GM19240 (cell line): ENCODE measurements around the gene GALNTL6.
"Not testable (repeated sequence)": the region's sequence is repeated elsewhere in the genome, so short reads cannot be mapped to it uniquely, and the experiment has no call there.

Experiments used
- DNase-seq: peaks from one replicate; pipeline ENCODE4 v3.0.0; 2011; ENCODE audit warnings: low spot score; ENCODE audit not compliant: insufficient read length

GALNTL6 gene

DNA sequence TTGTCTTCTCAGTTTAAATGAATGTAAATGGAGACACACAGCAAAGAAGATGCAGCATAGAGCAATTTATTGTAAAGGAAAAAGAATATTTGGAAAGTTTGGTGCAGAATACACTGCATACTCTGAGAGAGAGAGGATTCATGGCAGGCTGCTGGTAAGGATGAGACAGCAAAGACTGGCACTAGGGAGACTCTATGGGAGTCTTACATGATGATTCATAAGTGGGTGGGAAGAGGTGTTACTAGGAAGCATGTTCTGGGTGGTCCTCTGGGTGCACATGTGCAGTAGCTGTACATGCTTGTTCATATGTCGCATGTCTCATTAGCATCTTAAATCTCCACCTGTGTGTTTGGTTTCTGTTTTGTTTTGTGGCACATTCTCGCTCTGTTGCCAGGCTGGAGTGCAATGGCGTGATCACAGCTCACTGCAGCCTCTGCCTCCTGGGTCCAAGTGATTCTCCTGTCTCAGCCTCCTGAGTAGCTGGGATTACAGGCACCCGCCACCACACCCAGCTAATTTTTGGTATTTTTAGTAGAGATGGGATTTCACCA is 1164.4 kb downstream of the GALNTL6 start:
- not testable (repeated sequence) for DNase-seq

DNA sequence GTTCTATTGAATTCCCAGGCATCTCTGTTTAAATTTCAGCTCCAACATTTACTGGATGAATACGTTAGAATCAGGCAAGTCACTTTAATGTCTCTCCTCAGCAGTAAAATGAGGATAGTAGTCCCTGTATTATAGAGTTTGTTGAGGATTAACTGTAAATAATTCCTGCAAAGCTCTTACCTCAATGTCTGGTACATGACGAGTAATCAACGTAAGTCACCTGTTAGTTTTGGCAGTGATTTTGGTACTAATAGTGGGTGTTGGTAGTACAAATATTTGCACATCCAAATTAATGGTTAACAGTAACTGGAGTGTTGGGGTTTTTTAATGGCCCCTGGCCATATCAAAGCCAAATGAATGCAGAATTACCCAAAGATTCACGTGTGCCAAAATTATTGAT is 1165.6 kb downstream of the GALNTL6 start:
- DNase-seq = no peak

DNA sequence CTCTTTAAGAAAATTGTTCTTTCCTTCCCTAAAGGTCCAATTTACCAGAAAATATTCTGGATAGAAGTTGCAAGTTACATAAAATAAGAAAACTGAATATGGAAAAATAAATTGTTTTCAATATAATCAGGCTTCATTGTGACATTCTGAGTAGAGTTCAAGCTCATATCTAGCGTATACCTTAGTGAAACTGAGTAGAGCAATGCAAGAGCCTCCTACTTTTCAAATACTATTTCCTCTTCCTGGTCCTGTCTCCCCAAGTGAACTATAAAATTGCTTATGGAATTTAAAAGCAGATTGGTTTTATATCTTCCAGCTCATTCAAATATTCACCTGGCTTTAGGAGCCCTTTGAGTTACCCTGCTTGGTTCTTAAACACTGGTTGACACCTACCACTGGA is 1166.1 kb downstream of the GALNTL6 start:
- no peak for DNase-seq

DNA sequence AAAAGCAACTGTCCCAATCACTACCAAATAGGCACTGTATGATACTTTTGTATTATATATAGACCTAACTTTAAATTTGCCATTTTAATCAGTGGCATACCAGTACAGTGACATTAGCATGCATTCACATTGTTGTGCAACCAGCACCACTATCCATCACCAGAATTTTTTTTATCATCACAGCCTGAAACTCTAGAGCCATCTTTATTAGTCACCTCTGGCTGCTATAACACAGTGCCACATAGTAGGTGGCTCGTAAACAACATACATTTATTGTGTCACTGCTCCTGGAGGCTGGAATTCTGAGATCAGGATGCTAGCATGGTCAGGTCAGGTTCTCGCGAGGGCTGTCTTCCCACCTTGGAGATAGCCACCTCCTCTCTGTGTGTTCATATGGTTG is 1167.0 kb downstream of the GALNTL6 start:
- DNase-seq = no peak

DNA sequence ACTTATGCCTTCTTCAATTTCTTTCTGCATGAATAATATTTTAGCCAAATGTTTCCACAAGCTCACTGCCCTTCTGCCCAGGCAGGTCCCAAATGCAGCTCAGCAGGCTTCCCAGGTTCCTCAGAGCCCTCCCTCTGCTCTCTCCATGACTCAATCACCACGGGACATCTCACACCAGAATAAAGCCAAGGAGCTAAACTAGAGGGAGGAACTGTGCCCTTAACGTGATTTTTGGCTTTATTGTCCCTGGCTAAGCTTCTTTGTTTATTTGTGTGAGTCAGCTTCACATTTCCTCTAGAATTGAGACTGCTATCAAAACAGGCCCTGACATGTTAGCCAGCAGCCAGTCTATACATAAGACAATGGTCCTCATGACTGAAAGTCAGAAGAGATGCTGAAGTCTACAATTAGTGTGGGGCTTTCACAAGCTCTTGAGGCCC is 1169.0 kb downstream of the GALNTL6 start:
- DNase-seq = no peak

DNA sequence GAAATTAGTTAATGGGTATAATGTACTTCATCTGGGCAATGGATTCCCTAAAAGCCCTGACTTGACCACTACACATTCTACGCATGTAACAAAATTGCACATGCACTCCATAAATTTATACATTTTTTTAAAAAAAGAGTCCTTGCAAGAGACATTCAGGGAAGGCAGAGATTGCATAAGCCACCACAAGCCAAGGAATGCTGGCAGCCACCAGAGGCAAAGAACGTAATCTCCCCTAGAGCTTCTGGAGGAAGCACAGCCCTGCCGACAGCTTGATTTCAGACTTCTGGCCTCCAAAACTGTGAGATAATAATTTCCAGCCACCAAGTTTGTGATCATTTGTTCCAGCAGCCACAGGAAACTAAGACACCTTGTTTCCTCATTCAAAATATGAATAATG is 1169.8 kb downstream of the GALNTL6 start:
- no peak for DNase-seq

DNA sequence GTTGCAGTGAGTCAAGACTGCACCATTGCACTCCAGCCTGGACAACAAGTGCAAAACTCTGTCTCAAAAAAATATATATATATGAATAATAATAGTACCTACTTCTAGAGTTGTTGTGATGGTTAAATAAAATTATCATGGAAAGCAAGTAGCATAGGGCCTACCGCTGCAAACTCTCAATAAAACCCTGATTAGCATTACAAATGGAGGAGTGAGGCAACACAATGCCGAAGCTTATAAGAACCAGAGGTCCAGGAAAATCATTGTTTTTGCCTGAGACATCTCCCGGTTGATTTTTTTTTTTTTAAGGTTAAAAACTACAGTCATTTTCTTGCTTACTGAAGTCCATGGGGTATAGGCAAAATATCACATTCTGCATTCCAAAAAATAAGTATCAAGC is 1170.4 kb downstream of the GALNTL6 start:
- no peak for DNase-seq

DNA sequence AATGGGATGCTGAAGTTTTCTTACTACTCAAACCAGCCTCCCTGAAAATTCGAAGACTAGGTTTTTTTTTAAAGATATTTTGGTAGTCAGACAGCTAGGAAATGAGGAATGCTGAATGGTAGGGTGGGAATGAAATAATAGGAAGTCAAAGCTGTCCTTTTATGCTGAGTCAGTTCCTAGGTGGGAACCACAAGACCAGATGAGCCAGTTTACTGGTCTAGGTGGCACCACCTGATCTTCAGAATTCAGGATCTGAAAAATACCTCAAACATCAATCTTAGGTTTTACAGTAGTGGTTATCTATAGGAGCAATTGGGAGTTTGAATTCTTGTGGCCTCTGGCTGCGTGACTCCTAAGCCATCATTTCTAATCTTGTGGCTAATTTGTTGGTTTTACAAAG is 1172.3 kb downstream of the GALNTL6 start:
- DNase-seq = no peak

DNA sequence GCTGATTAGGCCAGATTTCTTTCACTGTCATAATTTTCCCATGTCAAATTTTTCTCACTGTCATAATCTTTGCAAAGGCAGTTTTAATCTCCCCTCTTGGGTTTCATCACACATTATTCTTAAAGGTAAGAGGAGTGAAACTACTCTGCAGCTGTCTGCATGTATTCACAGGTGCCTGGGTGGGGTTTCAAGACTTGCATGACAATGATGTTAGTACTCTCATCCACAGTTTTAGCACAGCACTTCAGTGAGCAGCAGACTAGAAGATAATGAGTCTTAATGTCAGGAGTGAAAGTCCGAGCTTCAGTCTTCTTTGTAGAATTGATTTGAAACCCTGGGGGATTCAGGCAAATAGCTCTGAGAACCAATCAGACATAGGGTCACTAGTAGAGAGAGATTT is 1172.9 kb downstream of the GALNTL6 start:
- DNase-seq = no peak

DNA sequence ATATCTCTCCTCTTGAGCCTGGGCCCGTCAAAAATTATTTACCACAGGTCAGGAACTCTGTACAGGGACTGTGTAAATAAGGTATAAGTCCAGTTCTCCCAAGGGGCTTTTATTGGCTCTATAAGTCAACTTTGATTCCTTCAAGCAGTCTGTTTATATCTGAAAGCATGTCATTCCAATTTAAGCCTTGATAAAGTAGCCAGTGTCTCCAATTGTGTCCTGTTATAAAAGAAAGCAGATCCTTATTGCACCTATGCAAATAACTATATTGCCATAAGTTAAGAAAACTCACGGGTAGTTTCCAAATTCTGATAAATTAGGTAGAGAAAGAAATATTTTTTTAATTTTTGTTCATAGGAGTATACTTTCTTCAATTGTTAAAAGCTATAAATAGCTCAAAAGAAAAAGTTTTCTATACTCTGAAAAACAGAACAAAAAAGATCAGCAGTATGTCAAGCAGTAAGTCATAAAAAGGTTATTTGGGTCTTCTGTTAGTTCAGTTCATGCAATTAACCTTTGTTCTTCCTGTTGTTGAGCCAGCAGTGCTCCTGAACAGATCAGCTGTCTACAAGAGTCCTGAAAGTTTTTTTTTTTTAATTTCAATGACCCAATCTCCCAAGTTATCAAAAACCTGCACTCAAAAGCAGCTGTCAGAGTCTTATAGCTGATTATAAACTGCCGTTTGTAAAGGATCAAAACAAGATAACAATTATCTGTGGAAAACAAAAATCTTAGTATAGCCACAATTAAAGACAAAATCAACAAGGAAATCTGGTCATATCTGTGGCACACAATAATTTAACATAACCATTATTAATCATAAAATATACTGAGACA is 1177.0 kb downstream of the GALNTL6 start:
- DNase-seq = no peak

DNA sequence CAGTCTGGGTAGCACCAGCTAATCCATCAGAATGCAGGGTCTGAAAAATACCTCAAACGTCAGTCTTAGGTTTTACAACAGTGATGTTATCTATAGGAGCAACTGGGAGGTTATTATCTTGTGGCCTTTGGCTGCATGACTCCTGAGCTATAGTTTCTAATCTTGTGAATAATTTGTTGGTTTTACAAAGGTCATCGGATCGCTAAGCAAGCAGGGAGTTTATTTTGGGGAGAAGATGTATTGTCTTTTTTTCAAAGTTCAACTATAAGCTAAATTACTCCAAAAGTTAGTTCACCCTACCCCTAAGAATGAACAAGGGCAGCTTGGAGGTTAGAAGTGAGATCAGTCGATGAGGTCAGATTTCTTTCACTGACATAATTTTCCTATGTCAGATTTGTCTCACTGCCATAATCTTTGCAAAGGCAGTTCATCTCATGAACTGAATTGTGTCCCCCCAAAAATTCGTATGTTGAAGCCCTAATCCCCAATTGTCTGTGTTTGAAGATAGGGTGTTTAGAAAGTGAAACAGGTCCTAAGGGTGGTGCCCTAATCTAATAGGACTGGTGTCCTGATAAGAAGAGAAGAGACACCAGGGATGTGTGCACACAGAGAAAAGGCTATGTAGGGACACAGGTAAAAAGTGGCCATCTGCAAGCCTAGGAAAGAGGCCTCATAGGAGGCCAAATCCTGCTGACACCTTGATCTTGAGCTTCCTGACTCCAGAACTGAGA is 1179.6 kb downstream of the GALNTL6 start:
- no peak for DNase-seq

DNA sequence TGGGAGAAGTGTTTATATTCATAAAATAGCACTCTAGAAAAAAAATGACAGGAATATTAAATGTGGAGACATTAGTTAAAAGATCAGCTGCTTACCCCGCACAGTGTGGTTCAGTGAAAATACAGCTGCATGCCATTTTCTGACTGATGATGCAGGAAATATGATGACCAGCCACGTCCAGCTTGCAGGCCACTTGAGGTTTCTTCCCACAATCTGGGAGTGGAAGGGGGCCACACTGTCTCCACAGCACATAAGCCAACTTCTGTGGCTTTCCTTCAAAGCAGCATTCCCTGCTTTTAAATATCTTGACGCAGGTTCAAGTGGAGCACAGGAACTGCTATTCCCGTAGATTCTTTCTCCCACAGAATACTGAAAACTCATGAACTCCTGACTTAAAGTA is 1182.0 kb downstream of the GALNTL6 start:
- DNase-seq = no peak

DNA sequence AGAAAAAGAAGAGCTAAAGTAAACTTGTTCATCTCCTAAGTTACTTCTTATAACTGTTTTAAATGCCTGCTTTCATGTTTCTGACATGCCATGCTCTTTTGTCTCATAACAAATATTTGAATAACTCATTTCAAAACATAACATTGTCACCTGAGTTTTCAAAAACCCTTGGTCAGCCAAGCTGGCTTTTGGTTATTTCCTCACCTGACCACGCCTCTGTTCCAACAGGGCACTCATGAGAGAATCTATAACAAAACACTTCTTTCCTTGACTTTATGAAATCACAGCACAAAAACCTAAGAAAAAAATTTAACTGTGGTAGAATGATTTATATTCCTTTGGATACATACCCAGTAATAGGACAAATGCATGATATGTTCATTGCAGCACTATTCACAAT is 1182.5 kb downstream of the GALNTL6 start:
- no peak for DNase-seq

DNA sequence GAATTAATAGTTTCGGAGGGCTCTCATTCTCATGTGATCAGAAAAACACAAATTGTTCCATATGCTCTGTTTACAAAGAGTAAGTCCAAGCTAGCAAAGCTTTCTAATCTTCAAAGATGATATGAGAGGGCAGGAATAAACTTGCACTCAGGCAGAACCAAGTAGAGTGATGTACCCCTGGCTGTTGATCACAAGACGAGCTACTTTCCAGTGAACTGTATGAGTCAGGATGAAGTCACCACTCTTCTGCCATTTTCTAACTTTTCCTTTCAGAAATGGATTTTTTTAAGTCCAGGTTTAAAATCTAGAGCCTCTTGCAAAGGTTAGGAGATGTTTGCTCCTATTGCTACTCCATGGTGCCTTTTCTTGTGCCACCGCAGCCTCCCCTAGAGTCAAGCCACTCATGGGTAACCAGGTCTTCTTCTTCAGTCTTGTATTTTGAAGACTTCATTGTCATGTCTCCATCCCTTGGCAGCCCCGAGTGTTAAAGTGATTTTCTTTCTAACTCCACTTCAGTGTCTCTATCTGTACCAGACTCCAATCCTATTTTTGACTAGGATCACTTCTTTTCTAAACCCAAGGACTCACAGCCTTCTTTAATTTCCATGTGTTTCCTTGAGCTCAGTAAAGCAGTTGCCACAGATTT is 1183.5 kb downstream of the GALNTL6 start:
- no peak for DNase-seq

DNA sequence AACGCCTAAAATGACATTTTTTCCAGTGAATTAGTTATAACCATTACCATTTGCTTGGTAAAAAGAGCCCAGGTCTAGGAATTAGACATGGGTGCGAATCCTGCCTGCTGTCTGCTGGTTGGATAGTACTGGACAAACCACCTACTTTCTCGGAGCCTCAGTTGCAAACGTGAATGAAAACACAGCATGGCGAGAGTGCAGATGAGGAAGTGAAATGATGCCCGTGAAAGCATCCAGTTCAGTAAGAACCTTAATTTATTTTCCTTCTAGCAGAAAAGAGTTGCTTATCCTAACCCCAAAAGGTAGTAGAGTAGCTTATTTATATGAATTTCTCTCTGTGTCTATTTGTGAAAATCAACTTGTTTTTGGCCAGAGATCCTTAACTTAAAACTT is 1184.0 kb downstream of the GALNTL6 start:
- no peak for DNase-seq

DNA sequence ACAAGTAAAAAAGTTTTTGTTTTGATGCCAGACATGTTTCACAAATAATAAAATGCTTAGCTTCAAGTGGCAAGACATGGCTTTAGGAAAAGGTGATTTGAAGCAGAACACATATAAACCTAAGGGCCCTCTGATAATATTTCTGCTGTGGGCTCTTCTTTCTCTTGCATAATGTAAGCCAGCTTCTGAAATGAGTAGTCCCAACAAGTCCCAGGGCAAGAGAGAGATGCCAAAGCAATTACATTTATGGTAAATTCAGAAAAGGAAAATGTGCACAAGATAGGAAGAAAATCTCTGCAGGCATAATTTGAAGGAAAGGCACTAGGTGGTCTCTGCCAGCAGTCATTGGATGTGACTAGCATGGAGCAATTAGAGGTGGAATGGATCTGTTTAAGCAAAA is 1184.7 kb downstream of the GALNTL6 start:
- DNase-seq = no peak

DNA sequence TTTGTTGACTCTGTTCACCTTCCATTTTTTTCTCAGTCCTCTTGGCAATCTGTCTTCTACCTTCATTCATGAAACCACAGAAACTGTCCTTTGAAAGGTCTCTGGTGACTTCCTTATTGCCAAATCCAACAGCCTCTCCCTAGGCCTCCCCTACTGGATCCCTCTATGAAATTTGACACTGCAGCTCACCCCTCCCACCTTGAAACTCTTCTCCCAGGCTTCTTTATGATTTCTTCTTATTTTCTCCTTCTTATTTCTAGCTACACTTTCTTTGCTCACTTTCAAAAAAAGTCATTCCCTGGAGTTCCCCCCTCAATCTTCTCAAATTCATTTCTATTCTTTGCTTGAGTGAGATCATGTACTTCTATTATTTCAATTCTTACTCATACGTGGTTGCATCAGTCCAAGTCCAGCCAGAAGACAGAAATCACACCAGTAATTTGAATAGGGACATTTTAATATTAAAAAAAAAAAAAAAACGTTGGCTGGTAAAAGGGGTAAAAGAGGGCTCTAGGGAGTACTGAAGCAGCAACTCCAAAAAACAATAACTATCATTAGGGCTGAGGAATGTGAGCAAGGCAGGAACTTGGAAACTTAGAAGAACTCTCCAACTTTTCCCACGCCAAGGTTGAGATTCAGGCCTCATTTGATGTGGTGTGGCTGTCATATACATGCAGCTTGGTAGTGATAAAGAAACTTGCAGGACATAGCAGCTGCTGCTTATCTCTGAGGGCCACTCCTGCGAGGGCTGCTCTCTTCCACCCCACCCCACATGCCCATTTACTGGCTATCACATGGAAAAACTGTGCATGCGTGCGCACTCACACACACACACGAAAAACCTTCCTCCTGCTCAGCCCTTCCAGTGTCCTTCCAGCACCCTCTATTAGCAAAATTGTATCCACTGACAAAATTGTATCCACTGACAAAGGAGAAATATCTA is 1185.6 kb downstream of the GALNTL6 start:
- DNase-seq = no peak

DNA sequence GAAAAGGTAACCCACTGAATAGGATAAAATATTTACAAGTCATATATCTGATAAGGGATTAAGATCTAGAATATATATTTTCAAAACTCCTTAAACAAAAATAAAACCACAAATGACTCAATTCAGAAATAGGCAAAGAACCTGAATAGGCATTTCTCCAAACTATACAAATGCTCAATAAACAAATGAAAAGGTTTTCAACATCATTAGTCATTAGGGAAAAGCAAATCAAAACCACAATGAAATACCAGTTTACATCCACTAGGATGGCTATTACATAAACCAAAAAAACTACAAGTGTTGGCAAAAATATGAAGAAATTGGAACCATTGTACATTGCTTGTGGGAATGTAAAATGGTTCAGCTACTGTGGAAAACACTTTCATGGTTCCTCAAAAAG is 1188.4 kb downstream of the GALNTL6 start:
- no peak for DNase-seq

DNA sequence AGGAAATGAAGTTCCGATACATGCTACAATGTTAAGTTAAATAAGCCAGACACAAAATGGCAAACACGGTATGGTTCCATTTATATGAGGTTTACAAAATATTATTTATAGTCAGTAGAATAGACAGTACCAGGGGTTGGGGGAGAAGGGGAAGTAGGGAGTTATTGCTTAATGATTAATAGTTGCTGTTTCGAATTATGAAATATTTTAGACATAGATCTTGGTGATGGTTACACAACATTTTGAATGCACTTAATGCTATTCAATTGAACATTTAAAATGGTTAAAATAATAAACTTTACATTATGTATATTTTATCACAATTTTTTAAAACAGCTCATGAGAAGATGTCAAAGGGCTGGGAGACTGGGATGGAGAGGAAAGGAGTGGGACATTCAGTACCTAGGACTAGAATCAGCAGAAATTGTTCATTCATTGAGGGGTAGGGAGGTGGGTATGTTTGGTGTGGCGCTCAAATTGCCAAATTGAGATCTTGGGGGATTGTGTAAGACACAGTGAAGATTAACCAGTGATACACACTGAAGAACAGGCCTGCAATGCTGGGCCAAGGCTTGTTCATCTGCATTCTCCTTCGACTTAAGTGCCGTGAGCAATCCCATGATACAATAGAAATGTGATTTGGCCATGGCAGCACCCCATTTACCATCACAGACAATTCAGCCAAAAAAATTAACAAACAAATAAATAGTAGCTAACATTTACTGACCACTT is 1189.8 kb downstream of the GALNTL6 start:
- DNase-seq = no peak

DNA sequence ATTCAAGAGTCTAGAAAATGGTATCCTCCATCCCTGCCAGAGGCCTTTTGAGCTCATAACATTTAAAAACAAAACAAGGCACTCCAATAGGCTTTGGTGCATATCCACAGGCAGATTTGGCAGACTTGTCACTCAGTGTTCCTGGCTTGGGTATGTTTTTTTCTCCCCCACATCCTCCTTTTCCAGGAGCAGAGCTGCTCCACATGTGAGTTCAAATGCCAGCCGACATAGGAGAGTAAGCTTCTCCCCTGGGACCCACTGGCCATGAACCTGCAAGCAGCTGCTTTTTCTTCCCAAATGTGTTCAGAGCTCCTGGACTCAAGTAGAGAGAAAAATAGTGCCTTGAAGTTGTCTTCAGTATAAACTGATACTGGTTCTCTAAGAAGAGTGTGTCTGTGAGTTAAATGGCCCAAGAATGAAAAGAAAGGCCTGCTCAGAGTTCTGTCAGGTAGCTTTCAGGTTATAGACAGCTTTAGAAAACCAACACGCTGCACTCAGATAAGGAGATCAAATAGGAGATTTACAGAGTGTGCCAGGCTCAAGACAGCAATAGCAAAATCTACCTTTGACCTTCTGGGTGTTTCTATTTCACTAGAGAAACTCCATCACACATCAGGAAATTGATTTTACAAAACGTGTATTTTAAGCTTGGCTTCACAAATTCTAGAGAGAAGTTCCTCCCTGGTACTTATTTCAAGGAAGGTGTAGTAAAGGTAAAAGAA is 1192.9 kb downstream of the GALNTL6 start:
- no peak for DNase-seq
